D721Med (cell line): ENCODE measurements around the gene CD8A.

Experiments
- DNase-seq: peaks from one replicate; pipeline ENCODE4 v3.0.0; 2011; ENCODE audit warnings: low spot score; ENCODE audit not compliant: insufficient read length
- FAIRE-seq: peaks from 2 replicates; lab custom pipeline; 2011; peaks lifted over from hg19 to GRCh38; lab: Jason Lieb, UNC
- TF ChIP-seq, protein P1 (sequence below): IDR thresholded peaks from 2 replicates; pipeline ENCODE4 v1.5.1; 2012; ENCODE audit warnings: mild to moderate bottlenecking, control low read depth; ENCODE audit not compliant: insufficient read depth; ENCODE audit errors: missing control alignments

CD8A gene

DNA sequence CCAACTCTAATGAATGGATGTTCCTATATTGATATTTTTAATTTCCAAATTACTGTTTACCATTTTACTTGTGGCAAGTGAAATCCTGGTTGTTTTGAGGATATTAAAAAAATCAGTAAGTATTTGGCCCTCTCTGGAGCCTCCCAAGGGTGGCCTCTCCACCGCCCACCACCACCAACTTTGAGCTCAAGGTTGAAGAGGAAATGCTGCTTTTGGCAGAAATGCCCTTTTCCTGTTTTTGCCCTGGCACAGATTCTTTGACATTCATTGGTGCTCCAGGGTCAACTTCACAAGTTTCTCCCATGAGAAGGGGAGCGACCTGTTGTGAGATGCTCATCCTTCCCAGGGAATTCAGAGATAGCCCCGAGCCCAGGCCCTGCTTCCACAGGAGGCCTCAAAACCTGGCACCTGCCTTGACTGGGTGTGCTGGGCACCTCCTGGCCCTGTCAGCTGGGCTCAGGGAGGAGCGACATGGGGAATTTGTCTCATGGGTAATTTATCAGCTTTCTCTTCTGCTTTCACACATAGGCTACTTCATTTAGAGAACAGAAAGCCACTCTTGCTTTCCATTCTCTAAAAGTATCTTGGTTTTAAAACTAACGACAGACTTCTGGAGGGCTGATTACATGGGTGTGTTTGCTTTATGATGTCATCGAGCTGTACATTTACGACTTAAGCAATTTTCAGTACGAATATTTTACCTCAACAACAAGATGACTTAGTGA lies 6.9 kb downstream of the CD8A start:
- FAIRE-seq, result no peak
- TF ChIP-seq, protein P1, sequence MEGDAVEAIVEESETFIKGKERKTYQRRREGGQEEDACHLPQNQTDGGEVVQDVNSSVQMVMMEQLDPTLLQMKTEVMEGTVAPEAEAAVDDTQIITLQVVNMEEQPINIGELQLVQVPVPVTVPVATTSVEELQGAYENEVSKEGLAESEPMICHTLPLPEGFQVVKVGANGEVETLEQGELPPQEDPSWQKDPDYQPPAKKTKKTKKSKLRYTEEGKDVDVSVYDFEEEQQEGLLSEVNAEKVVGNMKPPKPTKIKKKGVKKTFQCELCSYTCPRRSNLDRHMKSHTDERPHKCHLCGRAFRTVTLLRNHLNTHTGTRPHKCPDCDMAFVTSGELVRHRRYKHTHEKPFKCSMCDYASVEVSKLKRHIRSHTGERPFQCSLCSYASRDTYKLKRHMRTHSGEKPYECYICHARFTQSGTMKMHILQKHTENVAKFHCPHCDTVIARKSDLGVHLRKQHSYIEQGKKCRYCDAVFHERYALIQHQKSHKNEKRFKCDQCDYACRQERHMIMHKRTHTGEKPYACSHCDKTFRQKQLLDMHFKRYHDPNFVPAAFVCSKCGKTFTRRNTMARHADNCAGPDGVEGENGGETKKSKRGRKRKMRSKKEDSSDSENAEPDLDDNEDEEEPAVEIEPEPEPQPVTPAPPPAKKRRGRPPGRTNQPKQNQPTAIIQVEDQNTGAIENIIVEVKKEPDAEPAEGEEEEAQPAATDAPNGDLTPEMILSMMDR, result no peak
- DNase-seq, result no peak

DNA sequence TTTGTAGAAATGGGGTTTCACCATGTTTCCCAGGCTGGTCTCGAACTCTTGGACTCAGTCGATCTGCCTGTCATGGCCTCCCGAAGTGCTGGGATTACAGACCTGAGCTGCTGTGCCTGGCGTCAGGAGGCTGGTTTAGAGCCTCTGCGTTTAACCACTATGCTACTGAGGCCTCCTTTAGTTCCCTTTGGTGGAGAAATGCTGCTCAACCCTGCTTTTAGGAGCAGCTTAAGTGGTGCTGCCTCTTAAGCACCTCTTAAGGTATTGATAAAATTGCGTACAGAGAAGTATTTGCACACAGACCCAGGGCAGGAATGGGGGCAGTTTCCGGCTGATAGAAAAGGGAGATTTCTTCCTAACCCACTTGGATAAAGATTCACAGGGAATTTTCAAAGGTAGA lies 8.0 kb downstream of the CD8A start:
- no peak for FAIRE-seq
- no peak for DNase-seq
- TF ChIP-seq, protein P1, result no peak

DNA sequence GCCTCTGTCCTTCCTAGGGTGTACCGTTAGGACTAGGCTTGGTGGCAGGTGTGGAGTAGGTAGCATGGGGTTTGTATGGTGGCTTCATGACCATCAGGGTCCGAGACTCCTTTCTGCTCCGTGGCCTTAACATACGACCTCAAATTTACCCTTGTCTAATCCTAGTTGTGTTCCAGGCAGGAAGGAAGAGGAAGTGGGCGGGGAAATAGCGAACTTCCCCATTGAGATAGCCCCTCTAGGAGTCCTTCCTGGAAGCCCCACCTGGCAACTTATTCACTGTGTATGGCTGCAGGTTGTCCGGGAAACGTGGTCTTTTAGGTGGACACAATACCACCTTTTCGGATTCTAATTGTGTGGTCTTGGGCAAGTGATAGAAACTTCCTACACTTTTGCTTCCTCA lies 9.3 kb downstream of the CD8A start:
- FAIRE-seq, result no peak
- TF ChIP-seq, protein P1, result no peak

DNA sequence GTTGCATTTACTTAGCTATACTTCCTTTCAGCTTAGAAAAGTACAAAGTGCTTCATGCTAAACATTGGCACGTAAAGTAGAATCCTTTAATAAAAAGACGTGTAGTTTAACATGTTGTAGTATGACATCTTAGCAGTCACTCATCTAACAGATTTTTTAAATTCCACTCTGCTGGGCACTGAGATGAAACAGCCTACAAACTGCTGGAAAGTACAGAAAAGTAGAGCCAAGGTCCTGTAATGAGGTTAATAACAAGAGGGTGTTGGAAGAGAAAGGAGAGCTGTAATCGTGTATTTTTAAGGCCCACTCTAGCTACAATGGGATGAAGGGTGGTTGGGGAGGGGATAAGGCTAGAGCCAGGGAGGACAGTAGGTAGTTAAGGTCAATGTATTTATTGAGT lies 10.7 kb downstream of the CD8A start:
- TF ChIP-seq, protein P1, result no peak
- DNase-seq, result no peak
- FAIRE-seq, result no peak

More for the DNA sequence above, 9.3 kb downstream of the CD8A start:
- DNase-seq, result no peak

DNA sequence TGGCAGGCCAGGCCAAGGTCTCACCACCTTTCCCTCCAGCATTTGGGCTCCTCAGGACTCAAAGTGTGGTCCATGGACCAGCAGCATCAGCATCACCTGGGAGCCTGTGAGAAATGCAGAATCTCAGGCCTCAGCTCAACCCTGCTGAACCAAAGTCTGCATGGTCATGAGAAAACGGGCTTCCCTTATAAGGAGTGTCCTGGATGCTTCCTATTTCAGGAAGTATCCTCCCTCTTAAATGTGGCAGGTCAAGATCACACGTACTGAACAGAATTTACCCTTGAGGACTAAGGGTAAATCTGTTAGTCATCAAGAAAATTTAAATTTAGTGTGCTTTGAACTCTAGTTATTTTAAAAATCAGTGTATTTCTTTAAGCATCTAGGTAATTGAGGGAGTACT lies 11.8 kb downstream of the CD8A start:
- FAIRE-seq (no peak), DNase-seq (no peak)
- TF ChIP-seq, protein P1, result no peak

DNA sequence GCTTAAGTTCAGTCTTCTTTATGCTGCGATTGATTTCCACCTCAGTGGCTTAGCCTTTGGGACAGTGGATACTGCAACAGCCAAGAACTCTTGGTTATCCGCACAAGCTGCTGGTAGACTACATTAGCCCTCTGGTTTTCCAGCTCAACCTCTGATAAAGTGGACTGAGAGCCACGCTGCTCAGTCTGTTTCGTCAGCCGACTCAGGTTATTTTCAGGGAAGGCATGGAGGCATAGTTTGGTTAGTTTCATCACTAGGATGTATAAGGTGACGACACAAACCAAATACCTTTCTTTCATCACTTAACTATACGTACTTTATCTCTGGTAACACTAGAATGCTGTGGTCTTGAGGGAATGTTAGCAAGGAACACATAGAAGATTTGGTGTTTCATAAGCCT lies 14.2 kb downstream of the CD8A start:
- DNase-seq, result no peak
- FAIRE-seq, result no peak
- TF ChIP-seq, protein P1, result no peak

DNA sequence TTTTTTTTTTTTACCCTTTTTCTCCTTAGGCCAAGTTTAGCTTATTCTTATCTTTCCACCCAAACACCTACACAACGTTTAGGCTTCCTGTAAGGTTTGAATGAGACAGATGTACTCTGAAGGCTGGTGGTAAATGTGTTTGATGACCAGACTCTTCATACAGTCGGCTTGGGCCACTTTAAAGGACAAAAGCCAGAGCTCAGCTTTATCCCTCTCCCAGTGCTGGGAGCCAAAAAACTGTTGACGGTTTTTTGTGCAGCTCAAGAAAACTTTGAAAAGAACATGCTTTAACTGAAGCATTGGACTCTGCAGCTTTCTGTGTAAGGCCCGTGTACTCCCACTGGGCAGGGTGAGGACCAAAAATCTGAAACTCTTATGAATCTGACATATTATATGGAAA lies 15.4 kb downstream of the CD8A start:
- FAIRE-seq, result no peak
- TF ChIP-seq, protein P1, result no peak
- DNase-seq, result no peak
